H1 (cell line): Measurements from ENCODE around the gene ZNF521.

Source experiments
- EP300 ChIP-seq, 2 experiments: IDR thresholded peaks; 1 replicate in 1 of 2; 2 replicates in 1 of 2; pipeline ENCODE4 v1.6.1; 2011 to 2012; ENCODE audit warnings: low read depth in 2 of 2, low read length in 2 of 2, mild to moderate bottlenecking in 2 of 2, borderline replicate concordance in 1 of 2, inconsistent platforms in 1 of 2, moderate library complexity in 1 of 2
- EZH2 ChIP-seq: fragments of 200-600 bp; sonication (generic); IDR thresholded peaks from 2 replicates; pipeline ENCODE4 v1.7.1; 2012; ENCODE audit warnings: low read depth, mild to moderate bottlenecking, moderate library complexity, low read length, inconsistent platforms; ENCODE audit not compliant: severe bottlenecking
- NRF1 ChIP-seq: IDR thresholded peaks from 2 replicates; pipeline ENCODE4 v1.6.1; 2011; ENCODE audit warnings: mild to moderate bottlenecking, low read depth, low read length, improper control_type of control experiment
- POLR2A ChIP-seq, 2 experiments: IDR thresholded peaks; 1 replicate in 1 of 2; 2 replicates in 1 of 2; pipeline ENCODE4 v1.6.1; 2011; ENCODE audit warnings: low read depth in 2 of 2, low read length in 2 of 2, mild to moderate bottlenecking in 2 of 2; ENCODE audit errors: control extremely low read depth in 1 of 2
- SRF ChIP-seq: IDR thresholded peaks from 2 replicates; pipeline ENCODE4 v1.6.1; 2011; ENCODE audit warnings: mild to moderate bottlenecking, low read depth, low read length, moderate library complexity

DNA sequence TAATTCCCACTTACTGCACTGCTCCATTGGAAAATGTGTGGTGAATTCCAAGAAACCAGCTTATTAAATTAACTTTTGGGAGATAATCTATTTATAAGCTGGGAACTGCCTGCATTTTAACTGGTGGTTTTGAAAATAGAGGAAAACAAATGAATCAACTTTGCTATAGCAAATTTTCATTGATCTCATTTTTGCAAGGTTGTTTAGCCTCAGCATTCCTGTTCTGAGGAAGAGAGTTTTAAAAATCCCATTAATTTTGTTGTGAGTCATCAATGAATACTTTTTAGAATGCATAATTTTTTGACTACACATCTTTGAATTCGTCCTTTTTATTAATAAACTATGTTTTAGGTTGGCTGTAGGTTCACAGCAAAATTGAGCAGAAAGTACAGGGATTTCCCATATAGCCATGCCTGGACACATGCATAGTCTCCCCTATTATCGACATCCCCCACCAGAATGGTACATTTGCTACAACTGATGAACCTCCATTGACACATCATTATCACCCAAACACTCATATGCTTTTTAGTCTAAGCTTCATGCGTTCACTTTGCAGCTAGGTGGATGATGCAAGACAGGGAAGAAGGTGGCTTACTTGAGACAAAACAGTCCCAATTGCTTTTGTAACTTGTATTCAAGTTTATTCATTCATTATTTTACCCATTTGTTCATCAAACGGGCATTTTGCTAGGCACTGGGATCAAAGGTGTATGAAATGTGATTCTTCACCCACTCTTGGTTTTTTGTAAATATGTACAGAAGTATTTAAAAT is 106.9 kb downstream of the ZNF521 start:
- no peak for TF ChIP-seq POLR2A (IDR thresholded peaks at IDR 0.05; ENCODE audit: control extremely low read depth in 1 of 2, low read depth in 2 of 2, low read length in 2 of 2)
- no peak for TF ChIP-seq EP300 (IDR thresholded peaks at IDR 0.05; ENCODE audit: borderline replicate concordance in 1 of 2, low read depth in 2 of 2, low read length in 2 of 2)
- no peak for TF ChIP-seq NRF1
- TF ChIP-seq EZH2 = no peak
- TF ChIP-seq SRF = no peak
